SW 1271 (cell line): ENCODE data around the gene CDC42EP3.

Experiments used
- DNase-seq, 2 experiments: peaks; one replicate each; lab custom pipeline; 2025; lab: John Stamatoyannopoulos, UW

CDC42EP3 gene

DNA sequence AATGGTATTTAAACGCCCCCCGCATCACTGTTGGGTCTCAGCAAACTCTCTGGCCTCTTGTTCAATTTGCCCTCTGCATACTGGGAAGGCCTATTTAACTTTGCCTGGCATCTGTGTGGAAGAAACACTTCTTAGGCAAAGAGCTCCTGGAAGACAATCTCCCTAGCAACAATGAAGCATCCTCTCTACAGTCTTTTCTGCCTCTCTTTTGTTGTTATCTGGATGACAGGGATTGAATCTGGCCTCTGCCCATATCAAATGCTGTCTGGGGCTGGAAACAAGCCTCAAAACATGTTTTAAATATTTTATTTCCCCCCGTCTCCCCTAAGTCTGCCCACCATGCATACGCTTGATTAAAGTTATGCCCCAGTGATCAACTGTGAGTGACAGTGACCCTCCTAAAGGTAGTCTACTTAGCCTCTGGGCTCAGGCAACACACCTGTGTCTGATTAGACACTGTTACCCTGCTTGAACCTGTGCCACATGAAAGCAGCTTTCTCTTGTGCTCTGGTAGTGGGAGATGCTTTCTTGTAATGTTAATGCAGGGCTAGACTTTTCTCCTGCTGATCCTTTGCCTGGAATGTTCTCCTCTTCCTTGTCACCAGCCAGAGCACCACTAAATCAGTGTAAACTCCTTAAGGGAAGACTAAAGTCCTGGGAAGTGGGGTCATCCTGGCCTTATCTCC, 34.9 kb downstream of the CDC42EP3 start:
- no peak for DNase-seq

DNA sequence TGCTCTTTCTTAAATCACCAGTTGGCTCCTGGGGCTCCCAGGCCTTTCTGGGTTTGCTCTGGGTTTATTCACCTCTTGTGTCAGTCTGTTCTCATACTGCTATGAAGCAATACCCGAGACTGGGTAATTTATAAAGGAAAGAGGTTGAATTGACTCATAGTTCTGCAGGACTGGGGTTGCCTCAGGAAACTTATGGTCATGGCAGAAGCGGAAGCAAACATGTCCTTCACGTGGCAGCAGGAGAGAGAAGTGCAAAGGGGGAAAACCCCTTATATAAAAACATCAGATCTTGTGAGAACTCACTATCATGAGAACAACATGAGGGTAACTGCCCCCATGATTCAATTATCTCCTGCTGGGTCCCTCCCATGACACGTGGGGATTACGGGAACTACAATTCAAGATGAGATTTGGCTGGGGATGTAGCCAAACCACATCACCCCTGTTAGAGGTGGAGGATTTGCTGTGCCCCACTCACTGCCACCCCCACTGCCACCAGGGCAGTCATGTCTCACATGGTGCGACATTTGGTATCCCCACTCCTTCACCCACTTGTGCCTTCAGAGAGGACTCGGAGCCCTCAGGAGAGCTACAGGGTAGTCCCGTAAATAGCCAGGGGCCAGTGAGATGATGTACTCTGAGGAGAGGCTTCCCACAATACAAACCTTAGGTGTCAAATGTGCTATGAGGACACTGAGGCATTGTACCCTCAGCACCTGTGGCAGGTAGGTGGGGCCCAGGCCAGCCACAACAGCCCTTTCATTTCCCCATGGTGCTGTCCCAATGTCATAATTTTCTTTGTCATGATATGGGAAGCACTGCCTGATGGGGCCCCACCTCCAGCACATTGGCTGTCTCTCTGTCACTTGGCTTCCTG, 35.7 kb downstream of the CDC42EP3 start:
- DNase-seq, result no peak

DNA sequence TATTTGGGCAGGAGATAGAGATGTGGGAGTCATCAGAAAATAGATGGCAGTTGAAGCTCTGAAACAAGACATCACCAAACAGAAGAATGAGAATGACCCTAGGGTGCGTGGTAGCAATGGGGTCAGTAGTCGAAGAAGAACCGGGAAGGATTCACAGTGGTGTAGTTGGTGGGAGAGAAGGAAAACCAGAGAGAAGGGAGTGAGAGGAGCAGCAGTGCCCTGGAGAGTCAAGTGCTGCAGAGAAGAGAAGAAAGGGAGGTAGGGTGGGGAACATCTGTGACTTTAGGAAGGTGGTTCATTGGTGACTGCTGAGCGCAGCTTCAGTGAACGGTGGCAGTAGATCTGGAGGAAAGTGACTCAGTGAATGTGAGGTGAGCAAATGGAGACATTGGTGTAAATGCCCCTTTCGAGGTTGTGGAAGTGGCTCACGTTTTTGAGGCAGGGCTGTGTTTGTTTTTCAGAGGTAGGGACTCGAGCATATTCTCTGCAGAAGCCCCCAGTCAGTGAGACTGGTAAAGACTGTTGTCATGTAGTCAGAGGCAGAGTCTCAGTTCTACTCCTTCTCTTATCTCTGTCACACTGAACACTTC, 36.4 kb downstream of the CDC42EP3 start:
- no peak for DNase-seq

DNA sequence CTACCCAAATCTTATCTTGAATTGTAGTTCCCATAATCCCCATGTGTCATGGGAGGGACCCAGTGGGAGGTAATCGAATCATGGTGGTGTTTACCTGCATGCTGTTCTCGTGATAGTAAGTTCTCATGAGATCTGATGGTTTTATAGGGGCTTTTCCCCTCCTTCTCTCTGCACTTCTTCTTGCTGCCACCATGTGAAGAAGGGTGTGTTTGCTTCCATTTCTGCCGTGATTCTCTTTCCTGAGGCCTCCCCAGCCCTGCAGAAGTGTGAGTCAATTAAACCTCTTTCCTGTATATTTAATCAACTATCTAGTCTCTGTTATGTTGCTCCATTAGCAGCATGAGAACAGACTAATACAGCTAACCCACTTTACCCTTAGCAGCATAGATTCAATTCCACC, 37.6 kb downstream of the CDC42EP3 start:
- DNase-seq, result no peak

DNA sequence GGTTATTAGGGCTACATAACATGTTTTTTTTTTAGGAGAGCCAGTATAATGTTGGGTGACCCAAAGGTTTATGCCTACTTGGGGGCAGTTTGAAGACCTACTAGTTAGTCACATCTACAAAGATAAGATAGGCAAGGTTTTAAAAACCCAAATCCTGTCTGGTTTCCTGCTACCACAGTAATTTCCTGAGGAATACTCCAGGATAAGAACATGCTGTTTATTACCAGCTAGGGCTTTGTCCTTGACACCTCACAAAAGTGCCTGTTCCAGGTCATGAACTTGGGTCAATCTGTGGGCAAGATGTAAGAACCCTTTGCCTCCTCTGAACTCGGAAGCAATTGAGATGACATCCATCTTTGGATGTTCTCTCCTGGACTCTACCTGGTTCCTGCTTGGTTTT, 38.2 kb downstream of the CDC42EP3 start:
- DNase-seq, result no peak

DNA sequence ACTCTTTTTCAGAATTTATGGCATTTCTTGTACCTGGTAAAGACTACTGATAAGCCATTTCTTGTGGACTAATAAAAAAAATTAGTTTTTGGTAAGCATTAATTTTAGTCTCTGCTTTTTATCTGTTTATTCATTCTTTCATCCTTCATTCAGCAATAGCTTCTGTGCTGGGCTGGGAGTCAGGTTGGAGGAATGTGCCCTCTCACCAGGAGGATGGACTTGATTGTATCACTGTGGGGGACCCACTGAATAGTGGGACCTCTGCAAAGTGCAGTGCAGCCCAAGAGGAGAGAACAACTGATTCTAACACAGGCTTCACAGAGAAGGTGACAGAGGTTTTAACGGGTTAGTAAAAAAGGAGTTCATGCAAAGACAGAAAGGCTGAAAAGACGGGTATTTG, 39.1 kb downstream of the CDC42EP3 start:
- no peak for DNase-seq

DNA sequence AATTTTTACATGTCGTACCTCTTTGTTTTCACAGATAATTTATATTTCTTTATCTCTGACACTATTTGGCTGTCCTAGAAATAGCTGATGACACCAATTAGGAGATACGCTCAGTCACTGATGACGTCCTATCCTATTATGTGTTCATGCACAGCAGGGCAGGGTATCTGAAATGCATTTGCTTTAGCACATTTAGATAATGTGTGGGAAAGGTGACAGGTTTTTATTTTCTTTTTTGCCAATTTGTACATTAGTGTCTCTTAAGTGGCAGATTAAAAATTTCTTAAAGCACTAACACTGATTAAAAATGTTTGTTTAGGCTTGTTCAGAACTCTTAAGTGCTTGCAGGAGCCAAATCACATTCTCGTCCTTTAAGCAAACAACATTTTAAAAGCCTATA, 39.7 kb downstream of the CDC42EP3 start:
- no peak for DNase-seq

DNA sequence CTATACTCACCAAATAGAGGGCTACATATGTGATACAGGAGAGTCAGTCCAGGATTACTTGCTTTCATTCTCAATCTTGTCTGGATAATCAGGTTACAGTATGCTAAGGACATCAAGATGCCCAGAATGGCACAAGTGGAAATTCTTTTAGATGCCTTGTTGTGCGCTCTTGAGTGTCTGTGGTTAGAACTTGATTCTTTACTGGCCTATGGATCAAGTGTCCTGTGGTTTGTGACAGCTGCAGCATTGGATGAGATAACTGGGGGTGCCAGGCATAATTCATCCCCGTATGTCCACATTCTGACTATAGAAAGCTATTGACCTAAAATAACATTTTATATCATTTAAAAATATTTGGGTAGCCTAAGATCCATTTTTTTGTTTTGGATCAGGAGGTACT, 40.1 kb downstream of the CDC42EP3 start:
- no peak for DNase-seq

DNA sequence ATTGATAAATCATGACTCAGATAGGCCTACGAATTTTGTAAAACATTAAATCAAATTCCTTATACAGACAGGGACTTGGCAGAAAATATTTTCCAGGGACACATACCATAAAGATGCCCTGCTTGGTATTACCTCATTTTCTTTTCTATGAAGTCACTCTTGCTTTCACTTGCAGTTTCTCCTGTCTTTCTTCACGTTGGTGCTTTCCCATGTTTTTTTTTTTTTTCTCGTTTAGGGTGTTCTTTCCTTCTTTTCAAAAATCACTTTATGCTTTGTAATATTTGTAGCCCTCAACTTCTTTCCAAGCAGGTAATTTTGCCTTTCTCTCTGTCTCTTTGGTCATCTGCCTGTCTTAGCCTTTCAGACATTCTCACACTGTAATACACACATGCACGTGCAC, 40.7 kb downstream of the CDC42EP3 start:
- DNase-seq, result no peak

DNA sequence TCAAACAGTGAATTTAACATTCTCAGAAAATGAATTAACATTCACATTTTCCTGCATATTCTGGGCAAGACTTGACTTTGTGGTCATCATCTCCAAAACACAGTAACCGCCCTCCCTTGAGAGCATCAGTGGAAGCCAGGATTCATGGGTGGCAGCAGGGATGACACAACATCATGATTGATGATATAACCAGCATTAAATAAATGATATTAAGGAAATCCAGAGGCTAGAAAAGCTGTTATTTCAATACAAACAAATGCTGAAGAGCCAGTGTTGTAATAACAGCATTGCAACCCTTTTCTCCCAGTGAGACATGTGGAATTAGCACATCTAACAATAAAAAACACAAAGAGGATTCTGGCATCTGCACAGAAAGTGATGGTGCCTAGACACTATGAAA, 41.1 kb downstream of the CDC42EP3 start:
- no peak for DNase-seq

DNA sequence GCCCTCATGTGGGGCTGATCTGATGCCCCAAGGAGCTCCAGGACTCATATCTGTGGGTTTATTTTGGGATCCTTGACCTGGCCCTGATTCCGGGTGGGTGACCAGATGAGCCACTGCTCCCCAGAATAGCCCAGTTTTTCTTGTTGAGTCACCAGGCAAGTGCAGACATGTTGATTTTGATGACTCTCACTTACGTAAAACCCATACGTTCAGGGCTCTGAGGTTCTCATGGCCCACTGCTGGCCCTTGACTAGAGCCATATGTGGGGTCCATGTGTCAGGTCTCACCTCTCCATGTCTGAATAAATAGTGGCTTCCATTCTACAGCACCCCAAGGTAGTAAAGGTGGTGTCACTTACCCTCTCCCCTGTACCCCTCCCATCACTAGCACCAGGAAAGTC, 41.9 kb downstream of the CDC42EP3 start:
- no peak for DNase-seq

DNA sequence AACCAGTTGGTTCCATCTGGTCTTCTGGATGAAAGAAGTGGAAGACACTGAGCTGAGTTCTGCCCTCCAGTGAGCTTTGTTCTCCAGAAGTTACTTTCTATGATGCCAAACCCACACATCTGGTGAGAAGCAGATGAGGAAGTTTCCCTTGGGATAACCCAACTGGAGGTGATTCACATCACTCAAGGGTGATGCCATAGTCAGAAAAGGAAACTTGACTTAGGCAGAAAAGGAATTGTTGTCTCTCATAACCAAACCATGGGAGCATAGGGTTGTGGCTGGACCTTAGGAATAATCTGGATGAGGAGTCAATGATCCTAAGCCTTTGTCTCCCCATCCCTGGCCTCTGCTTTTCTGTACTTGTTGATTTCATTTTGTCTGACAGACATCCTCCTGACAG, 43.7 kb downstream of the CDC42EP3 start:
- DNase-seq, result no peak

DNA sequence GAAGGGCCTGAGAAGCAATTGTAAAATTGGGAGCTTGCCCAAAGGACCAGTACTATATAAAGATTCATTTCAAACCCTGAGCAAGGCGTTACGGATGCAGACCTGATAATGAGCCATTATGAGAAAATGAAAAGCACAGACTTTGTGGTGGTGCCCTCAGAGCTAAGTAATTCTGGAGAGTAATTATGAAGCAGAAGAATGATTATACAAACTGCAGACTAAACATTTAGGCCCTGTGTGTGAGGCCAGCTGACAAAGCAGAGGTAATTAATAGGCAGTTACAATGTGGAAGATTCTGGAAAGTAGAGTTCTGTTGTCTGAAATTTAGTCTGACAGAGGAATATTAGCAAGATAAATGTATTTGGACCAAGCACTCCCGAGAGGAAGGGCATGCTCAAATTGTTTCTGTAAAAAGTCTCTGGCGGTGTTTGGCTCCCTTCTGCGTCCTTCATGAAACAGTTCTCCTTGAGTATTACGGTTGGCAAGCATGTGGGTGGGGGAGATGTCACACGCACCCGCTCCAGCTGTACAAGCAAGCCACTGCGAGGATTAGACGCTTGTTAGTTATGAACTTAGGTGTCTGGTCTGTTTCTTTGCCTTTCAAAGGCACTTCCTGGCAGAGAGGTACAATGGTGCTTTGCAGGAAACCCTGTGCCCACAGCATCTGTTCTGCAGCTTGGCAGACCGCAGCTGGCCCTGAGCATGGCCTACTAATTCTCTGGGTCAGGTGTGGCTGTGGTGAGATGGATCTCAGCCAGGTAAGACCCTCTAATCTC, 45.5 kb downstream of the CDC42EP3 start:
- DNase-seq, result no peak

DNA sequence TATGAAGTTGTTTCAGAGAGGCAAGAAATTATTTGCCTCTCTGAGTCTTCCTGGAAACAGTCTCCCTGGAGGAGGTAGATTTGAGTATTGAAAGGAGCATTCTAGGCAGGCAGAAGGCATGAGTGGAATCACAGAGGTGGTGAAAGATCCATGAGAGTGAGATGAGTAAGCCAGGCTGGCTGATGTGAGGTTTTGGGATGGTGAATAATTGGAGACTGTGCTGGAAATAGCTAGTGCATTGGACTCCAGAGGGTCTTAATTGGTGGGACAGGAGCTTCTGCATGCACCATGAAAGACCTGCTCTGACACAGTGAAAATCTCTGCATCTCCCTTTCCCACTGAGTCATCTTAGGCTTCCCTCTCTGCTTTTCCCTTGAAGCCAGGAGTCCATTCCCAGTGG, 46.3 kb downstream of the CDC42EP3 start:
- no peak for DNase-seq

DNA sequence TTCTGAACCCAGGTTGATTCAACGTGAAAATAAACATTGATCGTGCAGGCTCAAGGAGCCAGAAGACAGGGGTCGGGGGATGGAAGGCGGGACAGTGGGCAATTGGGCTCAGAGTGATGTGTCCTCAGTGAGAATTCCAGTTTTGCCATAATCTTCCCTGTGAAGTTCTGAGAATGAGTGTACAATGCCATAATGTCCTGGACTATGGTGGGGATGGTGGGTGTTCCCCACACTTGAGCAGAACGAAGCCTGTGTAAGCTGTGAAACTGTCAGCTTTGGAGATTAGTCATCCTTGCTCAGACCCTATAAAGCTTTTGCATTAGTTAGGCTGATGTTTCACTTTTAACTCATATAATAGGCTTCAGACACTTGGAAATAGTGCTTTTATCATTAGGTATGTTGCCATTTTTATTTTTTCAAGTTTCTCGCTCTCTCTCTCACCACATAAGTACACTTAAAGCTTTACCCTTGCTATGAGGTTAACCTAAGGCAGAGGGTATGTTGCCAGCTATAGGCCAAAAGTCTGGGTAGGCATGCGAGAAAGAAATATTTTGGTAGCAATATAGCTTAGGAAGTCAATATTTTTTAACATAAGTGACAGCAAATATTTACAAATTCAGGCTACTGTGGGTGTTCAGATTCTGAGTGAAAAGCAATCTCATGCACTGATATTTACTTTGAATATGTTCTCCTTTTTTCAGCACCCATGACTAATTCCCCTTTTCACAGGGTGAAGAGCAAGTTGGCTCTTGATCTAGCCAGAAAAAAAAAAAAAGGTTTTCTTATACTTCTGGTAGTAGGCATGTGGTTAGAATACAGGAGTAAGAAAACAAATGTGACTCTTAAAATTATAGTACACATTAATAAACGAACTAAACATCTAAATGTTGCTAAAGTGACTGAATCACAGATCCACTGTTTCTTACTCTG, 47.2 kb downstream of the CDC42EP3 start:
- DNase-seq, result no peak

DNA sequence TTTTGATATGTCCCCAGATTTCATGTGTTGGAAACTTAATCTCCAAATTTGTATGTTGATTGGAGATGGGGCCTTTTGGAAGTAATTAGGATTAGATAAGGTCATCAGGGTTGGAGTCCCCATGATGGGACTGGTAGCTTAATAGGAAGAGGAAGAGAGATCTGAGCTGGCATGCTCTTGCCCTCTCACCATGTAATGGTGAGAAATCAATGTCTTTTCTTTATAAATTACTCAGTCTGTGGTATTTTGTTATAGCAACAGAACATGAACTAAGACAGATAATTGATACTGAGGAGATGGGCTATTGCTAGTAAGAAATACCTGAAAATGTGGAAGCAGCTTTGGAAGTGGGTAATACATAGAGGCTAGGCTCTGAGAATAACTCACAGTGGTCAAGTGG, 48.0 kb downstream of the CDC42EP3 start:
- no peak for DNase-seq

DNA sequence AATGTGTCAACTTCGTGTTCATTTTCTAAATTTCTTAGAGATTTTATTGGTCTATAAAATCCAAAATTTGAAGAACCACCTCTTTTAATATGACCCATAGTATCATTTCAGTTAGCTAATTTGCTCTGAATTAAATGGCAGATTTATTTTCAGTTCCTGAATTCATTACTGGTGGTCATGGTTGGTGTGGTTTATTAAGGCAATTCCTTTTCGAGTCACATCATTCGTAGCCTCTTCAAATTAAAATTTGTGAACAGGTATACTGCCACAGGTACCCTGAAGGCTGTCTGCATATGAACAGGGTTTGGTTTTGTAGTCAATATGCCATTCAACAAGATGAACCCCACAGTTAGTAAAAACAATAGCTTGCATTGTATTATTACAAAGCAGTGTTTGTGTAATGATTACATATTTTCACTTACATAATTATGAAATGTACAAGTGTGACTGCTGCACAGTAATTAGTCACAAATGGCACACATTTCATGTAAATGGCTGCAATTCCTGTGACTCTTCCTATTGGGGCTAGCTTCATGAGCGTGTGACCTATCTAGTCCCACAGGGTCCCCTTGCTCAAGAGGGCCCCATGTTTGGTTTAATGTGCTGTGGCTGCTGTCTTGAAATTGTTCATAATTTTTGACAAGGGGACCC, 48.9 kb downstream of the CDC42EP3 start:
- DNase-seq, result no peak

DNA sequence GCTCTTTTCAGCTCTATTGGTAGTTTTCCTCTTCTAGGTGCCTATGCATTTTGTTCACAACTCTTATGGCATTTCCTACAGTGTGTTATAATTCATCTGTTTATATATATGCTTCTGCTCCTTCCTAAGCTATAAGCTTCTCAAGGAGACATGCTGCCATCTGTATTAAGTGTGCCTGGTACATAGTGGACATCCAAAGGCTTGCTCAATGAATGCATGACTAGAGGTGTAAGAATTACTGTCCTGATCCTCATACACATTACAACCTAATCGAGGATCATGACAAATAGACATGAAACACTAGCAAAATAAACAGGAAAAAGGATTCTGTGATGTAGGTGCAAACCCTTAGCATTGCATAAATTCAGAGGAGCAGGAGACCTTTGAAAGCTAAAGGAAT, 50.2 kb downstream of the CDC42EP3 start:
- no peak for DNase-seq

DNA sequence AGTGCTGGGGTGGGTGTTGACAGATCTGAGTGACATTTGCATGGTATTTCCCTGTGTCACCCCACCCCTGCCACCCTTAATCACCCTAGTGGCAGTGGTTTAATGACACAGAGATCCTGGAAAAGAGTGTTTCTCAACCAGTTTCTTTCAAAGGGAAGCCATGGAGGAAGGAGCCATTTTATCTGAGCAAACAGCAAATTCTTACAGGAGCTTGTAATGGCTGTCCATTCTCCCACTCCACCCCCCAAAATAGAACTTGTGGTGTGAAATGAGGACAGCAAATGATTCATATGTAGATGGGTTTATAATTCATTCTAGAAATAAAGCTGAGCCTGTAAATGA, 51.5 kb downstream of the CDC42EP3 start:
- DNase-seq, result no peak

DNA sequence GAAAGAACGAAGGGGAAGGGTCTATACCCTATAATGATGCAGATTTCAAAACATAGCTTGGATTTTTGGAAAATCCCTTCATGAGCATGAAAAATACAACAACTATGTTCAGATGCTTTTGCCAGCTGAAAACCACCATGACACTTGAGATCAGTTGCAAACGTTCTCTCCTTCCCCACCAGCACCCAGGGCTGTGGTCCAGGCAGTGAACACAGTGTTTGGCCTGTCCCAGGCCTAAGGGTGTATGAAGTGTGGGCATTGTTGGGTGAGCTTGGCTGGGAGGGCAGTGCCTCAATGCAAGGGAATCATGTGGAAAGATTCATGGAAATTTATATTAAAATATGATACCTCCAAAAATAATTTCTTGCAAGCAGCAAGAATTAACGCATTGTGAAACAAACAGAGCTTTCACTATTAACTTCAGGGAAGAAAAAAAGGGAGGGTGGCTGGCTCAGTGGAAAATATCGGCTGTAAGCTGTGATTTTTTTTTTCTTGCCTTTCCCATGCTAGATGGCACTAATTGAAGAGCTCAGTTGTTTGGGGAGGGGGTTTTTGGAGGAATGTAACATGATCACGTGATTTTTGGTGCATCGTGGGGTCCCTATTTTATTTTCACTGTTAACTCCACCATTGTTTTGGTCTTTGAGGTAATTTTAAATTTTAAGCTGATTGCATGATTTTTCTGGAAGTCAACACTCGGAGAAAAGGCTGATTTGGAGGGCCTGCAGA, 52.0 kb downstream of the CDC42EP3 start:
- DNase-seq, result no peak
